SH-SY5Y (cell line): Measurements from ENCODE around the gene MED4.

Experiments used
- GATA2 ChIP-seq: IDR thresholded peaks from 2 replicates; pipeline ENCODE4 v1.6.1; 2011; ENCODE audit warnings: mild to moderate bottlenecking, low read depth, low read length
- GATA3 ChIP-seq: IDR thresholded peaks from 2 replicates; pipeline ENCODE4 v1.6.1; 2011; ENCODE audit warnings: low read depth, mild to moderate bottlenecking, low read length, moderate library complexity

DNA sequence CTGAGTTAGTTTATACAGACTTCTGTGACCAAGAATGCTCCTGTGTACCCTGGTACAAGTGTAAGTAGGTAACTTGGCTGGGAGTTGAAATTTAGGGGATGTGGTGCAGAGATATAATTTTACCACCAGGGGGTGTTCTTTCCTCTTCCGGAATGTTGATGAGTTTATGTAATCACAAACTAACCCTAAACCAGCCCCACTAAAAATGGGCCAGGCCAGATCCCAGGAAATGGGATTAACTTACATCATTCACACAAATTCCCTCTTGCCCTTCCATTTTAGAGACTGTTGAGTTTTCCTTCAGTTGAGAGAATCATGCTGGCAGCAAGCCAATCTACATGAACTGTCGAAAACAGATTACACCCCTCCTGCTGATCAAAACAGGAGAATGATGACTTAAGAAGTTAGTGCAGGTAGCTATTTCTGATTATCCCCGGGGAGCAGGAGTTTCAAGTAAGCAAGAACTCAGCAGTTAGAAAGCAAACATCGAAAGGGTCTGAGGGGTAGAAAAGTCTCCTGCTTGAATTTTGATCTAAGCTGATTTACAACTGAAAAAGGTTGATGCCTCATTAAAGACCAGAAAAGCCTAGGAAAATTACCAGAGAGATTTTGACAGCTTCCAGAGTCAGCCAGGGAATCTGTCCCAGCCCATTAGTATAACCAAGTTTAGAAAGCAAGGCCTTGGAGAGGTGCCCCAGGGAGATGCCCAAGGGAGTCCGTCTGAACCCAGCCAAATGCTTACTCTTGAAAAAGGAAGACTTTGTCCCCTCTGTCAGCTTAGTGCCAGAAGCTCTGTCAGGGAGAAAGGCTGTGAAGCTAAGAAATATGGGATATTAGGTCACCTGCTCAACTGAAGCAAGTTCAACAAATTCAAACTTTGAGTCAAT is 32.3 kb upstream of the MED4 start:
- TF ChIP-seq GATA3: no peak
- TF ChIP-seq GATA2: no peak
